GM19025 (cell line): ENCODE measurements around the gene HSF4.

ENCODE experiments used
- ATAC-seq: cut with Tn5 transposase; IDR thresholded peaks from one replicate; pipeline ENCODE4 v1.9.1; 2021; ENCODE audit warnings: mild to moderate bottlenecking, low read depth, moderate library complexity; ENCODE audit not compliant: unreplicated experiment

Gene HSF4

GRCh38 chr16:67183627-67184452 lies 19.3 kb downstream of the HSF4 start, which contains the start of gene MATCAP1:
TSS of gene MATCAP1 (minus strand) at chr16:67183963. CDS start at chr16:67180610, 3,353 bp downstream.
- peak; percentile 92 for ATAC-seq

GRCh38 chr16:67184453-67184994 lies 20.0 kb downstream of the HSF4 start:
- no peak for ATAC-seq

- no peak for ATAC-seq
These were observed 20.6 kb downstream of the HSF4 start for GRCh38 chr16:67184995-67185650.

- no peak for ATAC-seq
These were observed 21.1 kb downstream of the HSF4 start for GRCh38 chr16:67185651-67186134.

- no peak for ATAC-seq
These were observed 22.0 kb downstream of the HSF4 start for GRCh38 chr16:67186550-67186950.

- ATAC-seq: no peak
These were observed 22.8 kb downstream of the HSF4 start for GRCh38 chr16:67187175-67187890.

- ATAC-seq: no peak
These were observed 23.8 kb downstream of the HSF4 start for GRCh38 chr16:67188323-67188722.

GRCh38 chr16:67188798-67189197 lies 24.3 kb downstream of the HSF4 start:
- ATAC-seq: no peak

- no peak for ATAC-seq
These were observed 25.5 kb downstream of the HSF4 start, which contains the start of gene EXOC3L1 for GRCh38 chr16:67190041-67190440. TSS of gene EXOC3L1 (minus strand) at chr16:67190136. CDS start at chr16:67189676, 460 bp downstream.

- no peak for ATAC-seq
These were observed 26.2 kb downstream of the HSF4 start for GRCh38 chr16:67190448-67191399.

GRCh38 chr16:67191411-67191994 lies 27.0 kb downstream of the HSF4 start:
- no peak for ATAC-seq

- peak; percentile 90 for ATAC-seq
These were observed 27.6 kb downstream of the HSF4 start, which contains the start of gene E2F4 for GRCh38 chr16:67191995-67192681. TSS of gene E2F4 (plus strand) at chr16:67192155. CDS start at chr16:67192228, 73 bp downstream.

- no peak for ATAC-seq
These were observed 28.3 kb downstream of the HSF4 start for GRCh38 chr16:67192781-67193361.

- no peak for ATAC-seq
These were observed 29.0 kb downstream of the HSF4 start for GRCh38 chr16:67193536-67193935.

GRCh38 chr16:67194260-67194659 lies 29.7 kb downstream of the HSF4 start:
- ATAC-seq: no peak

- no peak for ATAC-seq
These were observed 31.1 kb downstream of the HSF4 start for GRCh38 chr16:67195676-67196075.

- ATAC-seq: no peak
These were observed 32.3 kb downstream of the HSF4 start for GRCh38 chr16:67196881-67197280.

- no peak for ATAC-seq
These were observed 33.2 kb downstream of the HSF4 start for GRCh38 chr16:67197704-67198103.
